Vagina (tissue), 2 donors: ENCODE measurements around the gene DNAJC3.

ENCODE experiments used
- CTCF ChIP-seq, 3 experiments: fragments of 450-650 bp in 2 of 3; fragments of 200-600 bp in 1 of 3; sonication (generic) in 1 of 3; IDR thresholded peaks; one replicate each; pipeline ENCODE4 v1.5.1; 2017 to 2019; ENCODE audit warnings: antibody characterized with exemption in 3 of 3, mild to moderate bottlenecking in 2 of 3, moderate library complexity in 2 of 3
- POLR2A ChIP-seq, 2 donors: fragments of 450-650 bp; IDR thresholded peaks; one replicate each; pipeline ENCODE4 v1.6.1; 2017; ENCODE audit warnings: antibody characterized with exemption in 2 of 2, mild to moderate bottlenecking in 2 of 2, moderate library complexity in 2 of 2

DNA sequence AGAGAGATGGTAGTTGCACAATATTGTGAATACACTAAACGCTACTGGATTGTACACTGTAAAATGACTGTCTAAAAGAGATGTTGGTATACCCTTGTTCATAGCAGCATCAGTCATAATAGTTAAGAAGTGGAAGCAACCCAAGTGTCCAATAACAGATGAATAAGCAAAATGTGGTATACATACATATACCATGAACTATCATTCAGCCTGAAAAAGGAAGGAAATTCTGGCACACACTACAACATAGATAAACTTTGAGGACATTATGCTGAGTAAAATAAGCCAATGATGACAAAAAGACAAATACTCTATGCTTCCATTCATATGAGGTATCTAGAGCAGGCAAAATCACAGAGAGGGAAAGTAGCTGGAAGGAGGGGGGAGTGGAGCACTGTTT lies 48.5 kb upstream of the DNAJC3 start:
- TF ChIP-seq CTCF (IDR thresholded peaks at IDR 0.05) (no peak), POLR2A (IDR thresholded peaks at IDR 0.05) (no peak)
